ENCODE data around the gene KIAA1328.

The KIAA1328 gene

GRCh38 chr18:36818652-36819051 lies 10.3 kb upstream of the KIAA1328 start:
- intact Hi-C loops (cut with DNase I), result no loop called here
- no peak for DNase-seq

GRCh38 chr18:36819621-36820020 lies 9.3 kb upstream of the KIAA1328 start:
- intact Hi-C loops (cut with DNase I), result no loop called here
- no peak for DNase-seq

- intact Hi-C loops (cut with DNase I), result no loop called here
- peak in 2 of 42 donors; percentile 11 to 16 for DNase-seq
Observed at GRCh38 chr18:36821681-36822080, 7.2 kb upstream of the KIAA1328 start.

- no peak for DNase-seq
- intact Hi-C loops (cut with DNase I), result no loop called here
Observed at GRCh38 chr18:36825526-36825925, 3.4 kb upstream of the KIAA1328 start.

GRCh38 chr18:36826556-36826955 lies 2.4 kb upstream of the KIAA1328 start:
- intact Hi-C loops (cut with DNase I), result no loop called here
- DNase-seq, result no peak

- DNase-seq, result peak in 29 of 42 donors; percentile 15 to 69 (median 43)
- intact Hi-C loops (cut with DNase I), result no loop called here
Observed at GRCh38 chr18:36828157-36828629, 734 bp upstream of the KIAA1328 start.

GRCh38 chr18:36829362-36830157 lies 633 bp downstream of the KIAA1328 start:
- peak in 8 of 42 donors; percentile 12 to 55 (median 32) for DNase-seq
- intact Hi-C loops (cut with DNase I), result no loop called here

- DNase-seq, result no peak
- intact Hi-C loops (cut with DNase I), result no loop called here
Observed at GRCh38 chr18:36830158-36830495, 1.2 kb downstream of the KIAA1328 start.

GRCh38 chr18:36831139-36831538 lies 2.2 kb downstream of the KIAA1328 start:
- intact Hi-C loops (cut with DNase I), result no loop called here
- DNase-seq, result no peak

- intact Hi-C loops (cut with DNase I), result no loop called here
- no peak for DNase-seq
Observed at GRCh38 chr18:36833120-36833519, 4.2 kb downstream of the KIAA1328 start.

- no peak for DNase-seq
- intact Hi-C loops (cut with DNase I), result no loop called here
Observed at GRCh38 chr18:36835927-36836326, 7.0 kb downstream of the KIAA1328 start.

- intact Hi-C loops (cut with DNase I), result no loop called here
Observed at GRCh38 chr18:36839835-36840234, 10.9 kb downstream of the KIAA1328 start.

GRCh38 chr18:36843199-36843598 lies 14.3 kb downstream of the KIAA1328 start:
- no peak for DNase-seq
- intact Hi-C loops (cut with DNase I), result no loop called here

More at GRCh38 chr18:36839835-36840234, 10.9 kb downstream of the KIAA1328 start:
- no peak for DNase-seq

GRCh38 chr18:36843784-36844183 lies 14.9 kb downstream of the KIAA1328 start:
- DNase-seq, result no peak
- intact Hi-C loops (cut with DNase I), result no loop called here

- DNase-seq, result no peak
- intact Hi-C loops (cut with DNase I), result no loop called here
Observed at GRCh38 chr18:36848609-36849008, 19.7 kb downstream of the KIAA1328 start.

- intact Hi-C loops (cut with DNase I), result no loop called here
- no peak for DNase-seq
Observed at GRCh38 chr18:36849288-36850006, 20.5 kb downstream of the KIAA1328 start.

GRCh38 chr18:36850527-36851201 lies 21.7 kb downstream of the KIAA1328 start:
- DNase-seq, result no peak
- intact Hi-C loops (cut with DNase I), result no loop called here

- no peak for DNase-seq
- intact Hi-C loops (cut with DNase I), result no loop called here
Observed at GRCh38 chr18:36851202-36851590, 22.3 kb downstream of the KIAA1328 start.

- DNase-seq, result no peak
- intact Hi-C loops (cut with DNase I), result no loop called here
Observed at GRCh38 chr18:36856815-36857214, 27.9 kb downstream of the KIAA1328 start.

- intact Hi-C loops (cut with DNase I), result no loop called here
- DNase-seq, result no peak
Observed at GRCh38 chr18:36862182-36862581, 33.3 kb downstream of the KIAA1328 start.
